Activated naive CD4-positive, alpha-beta T cell treated with anti-CD3 and anti-CD28 coated beads, Interleukin-2, amount 50 U/mL, for 72 hours (primary cell): ENCODE results near the gene DDX31. TPM values are rescaled to one million over a fixed set of nuclear protein-coding genes. Genes with fewer than 3 reads are reported as not detected.

ENCODE experiments used
- ATAC-seq, 2 donors: fragments of 150-1000 bp; cut with Tn5 transposase; 2 replicates each; pipeline ENCODE4 v1.10.0; 2021; ENCODE audit warnings: mild to moderate bottlenecking in 2 of 2, moderate library complexity in 2 of 2
- DNase-seq, 2 donors: peaks; one replicate each; pipeline ENCODE4 v3.0.0; 2021 to 2022; ENCODE audit warnings: low spot score in 2 of 2
- H3K27ac Mint-ChIP-seq, 2 donors: one replicate each; pipeline ENCODE4 v1.8.0; 2022; ENCODE audit warnings: mild to moderate bottlenecking in 2 of 2, mixed read lengths in 2 of 2
- H3K36me3 Mint-ChIP-seq, 2 donors: one replicate each; pipeline ENCODE4 v1.8.0; 2022; ENCODE audit warnings: mixed read lengths in 2 of 2
- H3K9me3 Mint-ChIP-seq, 2 donors: one replicate each; pipeline ENCODE4 v1.8.0; 2022; ENCODE audit warnings: mixed read lengths in 2 of 2
- total RNA-seq, 2 donors: library from RNA; stranded (reverse); gene quantifications; one replicate each; pipeline ENCODE4 v1.2.3, GENCODE V29; 2022

The DDX31 gene
- total RNA-seq, 2 donors from 2014 or later = 13.8 to 17.8 TPM

- Mint-ChIP-seq H3K36me3 (peaks cover 13 to 14% of the 10 kb centered on the region in 2 donors), H3K9me3 (no peaks in the 10 kb centered on the region), H3K27ac (no peak overlapping the region)
- DNase-seq (no peak), ATAC-seq (no peak)
These were observed 41.0 kb downstream of the DDX31 start for GRCh38 chr9:132628746-132629145.

DNA sequence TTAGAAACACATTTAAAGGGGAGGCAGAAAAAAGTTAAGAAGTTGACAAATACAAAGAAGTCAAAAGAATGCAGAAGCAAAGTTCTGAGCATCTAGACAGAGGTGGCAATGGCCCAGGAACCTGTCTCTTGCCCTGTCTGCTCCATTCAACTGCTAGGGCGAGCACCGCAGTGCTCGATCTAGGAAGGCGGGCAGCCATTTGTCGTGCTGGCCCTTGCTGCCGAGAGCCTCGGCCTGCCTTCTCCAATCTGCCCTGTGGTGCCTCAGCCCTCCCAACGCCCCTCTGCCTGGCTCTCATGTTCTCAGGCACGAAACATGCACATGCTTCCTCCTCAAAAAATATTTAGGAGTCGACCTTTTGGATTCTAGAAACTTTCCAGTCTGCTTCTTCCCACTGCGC, 42.2 kb downstream of the DDX31 start:
- DNase-seq (no peak), ATAC-seq (no peak)
- Mint-ChIP-seq H3K36me3 (peaks cover 8 to 14% of the 10 kb centered on the region in 2 donors), H3K9me3 (no peaks in the 10 kb centered on the region), H3K27ac (peak overlapping the region in 1 of 2 donors; percentile 48)

- DNase-seq (no peak), ATAC-seq (no peak)
- Mint-ChIP-seq H3K9me3 (no peaks in the 10 kb centered on the region), H3K27ac (no peak overlapping the region), H3K36me3 (peaks cover 8 to 14% of the 10 kb centered on the region in 2 donors)
These were observed 42.7 kb downstream of the DDX31 start for GRCh38 chr9:132627106-132627505.

GRCh38 chr9:132626285-132626684, 43.5 kb downstream of the DDX31 start:
- Mint-ChIP-seq H3K27ac (peak overlapping the region in 1 of 2 donors; percentile 81), H3K9me3 (no peaks in the 10 kb centered on the region), H3K36me3 (peaks cover 8 to 14% of the 10 kb centered on the region in 2 donors)
- DNase-seq (no peak), ATAC-seq (no peak)

DNA sequence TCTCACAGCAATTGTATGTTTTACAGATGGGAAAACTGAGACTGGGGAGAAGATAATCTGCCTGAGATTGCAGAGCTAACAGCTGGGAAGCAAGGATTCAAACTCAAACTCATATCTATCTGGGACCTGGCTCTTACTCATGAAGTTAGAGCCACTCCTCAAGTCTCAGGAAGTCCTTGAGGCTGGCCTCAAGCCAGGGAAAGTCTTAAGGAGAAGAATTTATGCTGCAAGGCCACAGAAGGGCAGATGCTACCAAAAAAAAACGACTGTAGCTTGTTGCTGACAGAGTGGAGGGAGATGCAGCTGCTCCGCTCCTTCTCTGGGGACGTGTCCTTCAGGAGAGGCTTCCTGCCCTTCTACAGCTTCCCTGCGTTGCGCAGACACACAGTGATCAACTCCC, 47.6 kb downstream of the DDX31 start:
- ATAC-seq = no peak
- Mint-ChIP-seq H3K27ac (no peak overlapping the region), H3K9me3 (no peaks in the 10 kb centered on the region)

DNA sequence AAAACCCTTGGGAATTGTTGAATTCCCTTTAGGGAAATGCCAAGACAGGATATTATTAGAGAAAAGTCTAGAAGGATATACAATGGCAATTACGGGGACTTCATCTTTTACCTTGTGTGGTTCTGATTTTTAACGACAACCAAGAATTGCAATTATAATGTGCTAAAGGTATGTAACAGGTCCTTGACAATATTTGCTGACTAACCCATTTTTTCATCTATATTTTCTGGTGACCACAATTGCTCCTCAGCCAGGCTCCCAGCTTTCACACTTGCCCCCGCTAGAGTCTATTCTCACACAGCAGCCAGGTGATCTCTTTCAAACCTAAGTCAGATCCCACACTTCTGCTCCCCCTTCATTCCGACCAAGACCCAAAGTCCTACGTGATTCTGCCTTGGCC, 53.1 kb downstream of the DDX31 start:
- ATAC-seq = no peak
- DNase-seq = no peak
- Mint-ChIP-seq H3K9me3 (no peaks in the 10 kb centered on the region), H3K36me3 (peaks cover 0 to 38% of the 10 kb centered on the region in 2 donors), H3K27ac (no peak overlapping the region)

More for the DNA sequence above, 47.6 kb downstream of the DDX31 start:
- H3K36me3 Mint-ChIP-seq = peaks cover 8 to 16% of the 10 kb centered on the region in 2 donors
- DNase-seq = no peak

GRCh38 chr9:132615774-132616173, 54.0 kb downstream of the DDX31 start:
- Mint-ChIP-seq H3K36me3 (peaks cover 0 to 46% of the 10 kb centered on the region in 2 donors), H3K9me3 (no peaks in the 10 kb centered on the region), H3K27ac (no peak overlapping the region)
- ATAC-seq (no peak), DNase-seq (no peak)

DNA sequence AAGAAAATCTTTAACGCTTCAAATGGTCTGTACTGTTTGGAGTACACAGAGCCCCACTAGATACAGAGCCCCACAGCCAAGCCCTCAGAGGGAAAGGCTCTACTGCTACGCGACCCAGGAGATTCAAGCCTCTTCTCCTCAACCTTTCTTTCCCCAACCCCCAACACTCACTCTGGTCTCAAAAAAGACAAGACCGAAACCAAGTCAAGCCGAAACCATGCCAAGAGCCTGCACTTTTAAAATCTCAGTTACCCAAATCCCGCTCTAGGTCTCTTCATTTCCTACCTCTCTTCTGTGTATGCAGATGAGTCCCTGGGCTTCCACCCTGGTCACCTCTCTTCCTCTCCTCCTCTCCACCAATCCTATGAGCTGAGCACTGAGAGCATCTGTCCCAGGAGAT, 55.5 kb downstream of the DDX31 start:
- Mint-ChIP-seq H3K27ac (no peak overlapping the region), H3K9me3 (no peaks in the 10 kb centered on the region), H3K36me3 (peaks cover 0 to 60% of the 10 kb centered on the region in 2 donors)
- ATAC-seq = no peak
- DNase-seq = no peak

- DNase-seq (no peak), ATAC-seq (no peak)
- peaks cover 1 to 60% of the 10 kb centered on the region in 2 donors for H3K36me3 Mint-ChIP-seq
These were observed 59.1 kb downstream of the DDX31 start for GRCh38 chr9:132610661-132611060.

GRCh38 chr9:132609829-132610228, 60.0 kb downstream of the DDX31 start:
- ATAC-seq = peak in 1 of 2 donors; percentile 63
- H3K36me3 Mint-ChIP-seq = peaks cover 8 to 61% of the 10 kb centered on the region in 2 donors
- H3K9me3 Mint-ChIP-seq = no peaks in the 10 kb centered on the region
- H3K27ac Mint-ChIP-seq = peak overlapping the region in 1 of 2 donors; percentile 68
- no peak for DNase-seq

More at GRCh38 chr9:132610661-132611060, 59.1 kb downstream of the DDX31 start:
- no peaks in the 10 kb centered on the region for H3K9me3 Mint-ChIP-seq
- H3K27ac Mint-ChIP-seq = peak overlapping the region in 1 of 2 donors; percentile 50

DNA sequence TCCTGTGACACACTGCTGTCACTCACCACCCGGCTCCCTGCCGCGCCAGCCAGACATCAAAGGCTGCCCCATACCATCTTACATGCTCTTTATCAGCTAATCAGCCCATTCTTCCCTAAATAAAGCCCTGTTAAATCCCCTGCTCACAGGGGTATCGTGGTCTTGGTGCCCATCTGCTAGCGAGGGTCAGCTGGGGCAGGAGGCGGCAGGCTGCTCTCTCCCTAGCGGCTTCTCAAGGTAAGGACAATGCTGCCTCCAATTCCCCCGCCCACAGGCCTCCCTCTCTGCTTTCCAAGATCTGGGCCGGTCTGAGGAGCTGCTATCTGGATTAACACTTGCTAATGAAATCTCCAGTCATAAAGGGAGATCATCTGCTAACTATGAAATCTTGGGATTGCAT, 60.6 kb downstream of the DDX31 start:
- Mint-ChIP-seq H3K9me3 (no peaks in the 10 kb centered on the region), H3K36me3 (peaks cover 8 to 55% of the 10 kb centered on the region in 2 donors), H3K27ac (peak overlapping the region in 1 of 2 donors; percentile 36)
- ATAC-seq (no peak), DNase-seq (no peak)

DNA sequence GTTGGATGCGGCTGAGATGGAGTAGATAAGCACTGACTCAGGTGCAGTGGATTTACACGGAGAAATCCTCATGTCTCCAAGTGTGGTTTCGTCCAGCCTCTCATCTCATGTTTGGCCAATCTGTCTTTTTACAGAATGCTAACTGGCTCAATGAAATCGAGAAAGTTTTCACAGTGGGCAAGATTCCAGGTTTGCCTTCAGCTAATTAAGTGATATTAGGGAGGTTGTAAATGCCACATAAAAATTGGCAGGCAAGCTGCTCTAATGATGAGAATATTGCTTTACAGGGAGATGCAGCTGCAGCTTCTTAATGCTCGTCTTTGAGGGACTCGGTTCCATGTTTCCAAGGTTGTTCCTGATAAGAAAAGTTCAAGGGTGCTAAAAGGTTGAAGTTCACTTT, 63.7 kb downstream of the DDX31 start:
- Mint-ChIP-seq H3K36me3 (peaks cover 15 to 58% of the 10 kb centered on the region in 2 donors), H3K9me3 (no peaks in the 10 kb centered on the region), H3K27ac (peak overlapping the region in 1 of 2 donors; percentile 71)
- DNase-seq (no peak), ATAC-seq (no peak)

GRCh38 chr9:132605387-132605786, 64.4 kb downstream of the DDX31 start:
- ATAC-seq = no peak
- no peak for DNase-seq
- peak overlapping the region in 1 of 2 donors; percentile 71 for H3K27ac Mint-ChIP-seq
- H3K9me3 Mint-ChIP-seq = no peaks in the 10 kb centered on the region
- H3K36me3 Mint-ChIP-seq = peaks cover 21 to 57% of the 10 kb centered on the region in 2 donors

DNA sequence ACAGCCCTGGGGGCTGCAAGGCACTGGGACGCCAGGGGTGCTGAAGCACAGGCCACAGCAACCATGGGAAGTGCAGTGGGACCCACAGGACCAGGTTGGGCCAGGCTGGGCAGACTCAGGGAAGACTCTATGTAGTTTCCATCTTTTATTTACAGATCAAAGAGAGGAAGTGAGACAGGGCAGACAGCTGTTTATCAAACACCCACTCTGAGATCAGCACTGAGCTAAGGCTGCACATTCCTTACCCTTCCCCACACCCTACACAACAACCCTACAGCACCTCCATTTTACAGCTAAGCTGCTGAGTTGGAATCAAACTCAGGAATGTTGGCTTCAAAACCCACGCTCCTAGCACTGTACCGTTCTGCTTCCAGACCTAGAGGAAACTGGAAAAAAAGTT, 67.6 kb downstream of the DDX31 start:
- H3K27ac Mint-ChIP-seq = no peak overlapping the region
- no peaks in the 10 kb centered on the region for H3K9me3 Mint-ChIP-seq
- peaks cover 25 to 51% of the 10 kb centered on the region in 2 donors for H3K36me3 Mint-ChIP-seq
- ATAC-seq (no peak), DNase-seq (no peak)

DNA sequence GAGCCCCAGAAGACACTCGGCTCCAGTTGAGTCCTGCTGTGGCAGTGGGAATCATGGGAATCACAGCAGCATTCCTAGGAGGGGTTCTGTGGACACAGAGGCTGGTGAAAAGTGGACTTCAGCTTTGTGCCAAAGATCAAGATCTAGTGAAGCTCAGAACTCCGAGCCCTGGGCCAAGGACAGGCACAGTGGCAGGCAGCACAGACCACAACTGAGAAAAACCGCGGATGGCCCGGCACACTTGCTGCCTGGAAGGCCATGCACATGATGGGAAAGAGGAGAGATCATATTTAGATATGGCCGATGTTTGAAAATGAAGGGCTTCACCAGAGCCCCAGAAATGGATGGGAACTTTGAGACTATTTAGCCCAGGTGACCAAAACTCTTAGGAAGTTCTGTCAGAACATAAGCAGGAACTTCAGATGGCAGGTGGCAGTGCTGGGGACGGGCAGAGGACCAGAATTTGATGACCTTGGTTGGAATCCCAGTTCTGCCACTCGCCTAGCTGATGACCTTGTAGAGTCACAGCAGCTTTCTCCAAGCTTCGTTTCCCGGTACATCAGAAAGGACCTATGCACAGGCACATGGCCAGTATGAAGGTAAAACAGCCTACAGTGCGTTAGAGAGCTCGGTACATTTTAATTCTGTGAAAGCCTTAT, 69.3 kb downstream of the DDX31 start:
- peaks cover 33 to 55% of the 10 kb centered on the region in 2 donors for H3K36me3 Mint-ChIP-seq
- no peaks in the 10 kb centered on the region for H3K9me3 Mint-ChIP-seq
- no peak overlapping the region for H3K27ac Mint-ChIP-seq
- ATAC-seq (no peak), DNase-seq (no peak)

DNA sequence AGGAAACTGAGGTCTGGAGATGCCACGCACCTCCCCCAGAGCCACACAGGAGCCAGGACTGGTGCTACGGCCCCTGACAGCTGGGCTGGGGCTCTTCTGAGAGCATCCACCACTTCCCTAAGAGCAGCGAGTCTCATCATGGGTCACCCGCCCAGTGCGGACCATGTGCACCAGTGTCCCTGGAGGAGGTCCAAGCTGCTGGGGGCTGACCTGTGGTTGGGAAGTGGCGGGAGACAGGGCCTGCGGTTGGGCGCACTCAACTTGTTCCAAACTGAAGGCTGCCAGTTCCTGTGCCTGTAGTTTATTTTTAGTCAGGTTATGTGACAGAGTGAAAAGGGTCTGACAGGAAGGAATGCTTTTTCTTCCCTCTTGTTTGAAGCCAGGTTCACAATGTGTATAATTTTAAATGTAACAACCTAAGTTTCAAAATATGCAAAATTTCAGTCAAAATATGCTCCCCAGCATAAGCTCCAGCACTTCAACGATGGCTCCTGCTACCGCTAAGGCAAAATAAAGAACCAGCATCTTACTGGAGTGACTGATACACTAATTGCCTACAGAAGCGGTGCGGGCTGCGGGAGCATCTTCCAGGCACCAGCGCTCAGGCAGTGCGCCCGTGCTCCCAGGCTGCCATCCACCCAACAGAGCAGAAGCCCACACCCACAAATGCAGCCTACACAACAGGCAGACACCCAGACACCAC, 72.6 kb downstream of the DDX31 start:
- no peak for ATAC-seq
- Mint-ChIP-seq H3K36me3 (peaks cover 30 to 52% of the 10 kb centered on the region in 2 donors), H3K27ac (no peak overlapping the region), H3K9me3 (no peaks in the 10 kb centered on the region)
- no peak for DNase-seq

DNA sequence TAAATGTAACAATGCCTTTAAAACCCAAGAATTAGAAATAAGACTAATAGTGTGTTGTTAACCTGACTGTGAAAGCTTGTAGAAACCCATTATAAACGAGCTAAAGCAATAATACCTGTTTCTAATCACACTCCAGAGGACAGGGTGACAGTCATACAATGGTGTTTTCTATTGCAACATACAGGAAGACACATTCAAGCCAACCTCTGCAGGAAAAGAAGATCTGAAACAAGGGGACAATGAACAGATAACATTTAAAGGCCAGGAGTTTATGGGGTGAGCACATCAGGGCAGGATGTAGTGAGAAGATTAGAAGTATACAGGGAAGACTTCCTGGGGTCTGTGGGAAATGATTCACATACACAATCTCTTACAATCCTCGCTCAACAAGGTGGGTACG, 73.6 kb downstream of the DDX31 start:
- Mint-ChIP-seq H3K9me3 (no peaks in the 10 kb centered on the region), H3K27ac (no peak overlapping the region)

GRCh38 chr9:132595319-132595718, 74.5 kb downstream of the DDX31 start:
- ATAC-seq (no peak), DNase-seq (no peak)
- Mint-ChIP-seq H3K9me3 (no peaks in the 10 kb centered on the region), H3K36me3 (peaks cover 23 to 36% of the 10 kb centered on the region in 2 donors), H3K27ac (no peak overlapping the region)

More for the DNA sequence above, 73.6 kb downstream of the DDX31 start:
- ATAC-seq = no peak
- DNase-seq = no peak
- H3K36me3 Mint-ChIP-seq = peaks cover 30 to 44% of the 10 kb centered on the region in 2 donors
